Measurements from ENCODE around the gene CD82.
"Not testable (repeated sequence)": the region's sequence is repeated elsewhere in the genome, so short reads cannot be mapped to it uniquely, and the experiment has no call there.

CD82 gene

DNA sequence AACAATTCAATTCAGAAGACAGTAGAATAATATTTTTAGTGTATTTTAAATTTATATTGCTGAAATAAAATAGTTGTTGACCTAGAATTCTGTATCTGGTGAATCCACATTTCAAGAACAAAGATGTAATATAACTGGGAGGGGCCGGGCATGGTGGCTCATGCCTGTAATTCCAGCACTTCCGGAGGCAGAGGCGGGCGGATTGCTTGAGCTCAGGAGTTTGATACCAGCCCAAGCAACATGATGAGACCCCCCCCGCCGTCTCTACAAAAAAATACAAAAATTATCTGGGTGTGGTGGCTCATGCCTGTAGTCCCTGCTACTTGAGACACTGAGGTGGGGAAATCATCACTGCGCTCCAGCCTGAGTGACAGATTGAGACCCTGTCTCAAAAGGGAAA lies 72.6 kb downstream of the CD82 start:
- no peak for DNase-seq

DNA sequence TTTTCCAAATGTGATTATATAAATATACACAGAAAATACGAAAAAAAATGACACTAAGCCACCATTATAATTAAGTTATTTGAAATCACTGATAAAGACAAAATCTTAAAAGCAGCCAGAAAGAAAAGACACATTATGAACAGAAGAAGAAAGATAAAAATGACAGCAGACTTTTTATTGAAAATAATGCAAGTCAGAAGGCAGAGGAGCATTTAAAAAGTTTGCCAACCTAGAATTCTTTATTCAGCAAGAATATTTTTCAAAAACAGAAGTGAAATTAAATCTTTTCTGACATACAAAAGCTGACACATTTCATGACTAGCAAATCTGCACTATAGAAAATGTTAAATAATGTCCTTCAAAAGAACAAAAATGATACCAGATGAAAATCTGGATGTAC lies 77.8 kb downstream of the CD82 start:
- no peak for DNase-seq

DNA sequence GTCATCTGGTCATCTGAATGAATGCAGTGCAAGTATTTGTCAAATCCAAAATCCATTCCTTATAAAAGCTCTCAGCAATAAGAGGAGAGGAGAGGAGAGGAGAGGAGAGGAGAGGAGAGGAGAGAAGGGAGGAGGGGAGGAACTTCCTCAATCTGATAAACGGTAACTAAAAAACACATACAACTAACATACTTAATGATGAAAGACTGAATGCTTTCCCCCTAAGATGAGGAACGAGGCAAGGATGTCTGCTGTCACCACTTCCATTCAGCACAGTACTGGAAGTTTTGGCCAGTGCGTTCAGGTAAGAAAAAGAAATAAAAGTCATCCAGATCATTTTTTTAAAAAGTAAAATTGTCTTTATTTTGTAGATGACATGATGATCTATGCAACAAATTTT lies 80.4 kb downstream of the CD82 start:
- no peak for DNase-seq

DNA sequence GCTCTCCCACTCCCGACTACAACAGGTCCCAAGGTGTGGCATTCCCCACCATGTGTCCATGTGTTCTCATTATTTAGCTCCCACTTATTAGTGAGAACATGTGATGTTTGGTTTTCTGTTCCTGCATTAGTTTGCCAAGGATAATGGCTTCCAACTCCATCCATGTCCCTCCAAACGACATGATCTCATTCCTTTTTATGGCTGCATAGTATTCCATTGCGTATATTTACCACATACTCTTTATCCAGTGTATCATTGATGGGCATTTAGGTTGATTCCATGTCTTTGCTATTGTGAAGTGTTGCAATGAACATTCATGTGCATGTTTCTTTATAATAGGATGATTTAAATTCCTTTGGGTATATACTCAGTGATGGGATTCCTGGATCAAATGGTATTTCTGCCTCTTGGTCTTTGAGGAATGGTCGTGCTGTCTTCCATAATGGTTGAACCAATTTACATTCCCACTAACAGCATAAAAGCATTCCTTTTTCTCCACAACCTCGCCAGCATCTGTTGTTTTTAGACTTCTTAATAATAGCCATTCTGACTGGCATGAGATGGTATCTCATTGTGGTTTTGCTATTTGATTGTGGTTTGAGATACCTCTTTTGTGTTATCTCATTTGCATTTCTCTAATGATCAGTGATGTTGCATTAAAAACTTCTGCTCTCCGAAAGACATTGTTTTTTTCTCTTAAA lies 81.9 kb downstream of the CD82 start:
- not testable (repeated sequence) for DNase-seq

DNA sequence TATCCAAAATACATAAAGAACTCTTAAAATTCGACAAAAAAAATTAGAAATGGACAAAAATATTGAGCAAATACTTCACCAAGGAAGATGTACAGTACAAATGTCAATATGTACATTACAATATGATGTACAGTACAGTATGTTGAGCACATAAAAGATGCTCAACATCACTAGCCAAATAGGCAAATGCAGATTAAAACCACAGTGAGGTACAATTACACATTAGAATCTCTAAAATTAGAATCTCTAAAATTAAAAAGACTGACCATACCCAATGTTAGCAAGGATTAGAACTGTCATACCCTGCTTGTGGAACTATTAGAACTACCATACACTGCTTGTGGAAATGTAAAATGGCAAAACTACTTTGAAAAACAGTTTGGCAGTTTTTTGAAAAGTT lies 82.6 kb downstream of the CD82 start:
- DNase-seq: no peak

DNA sequence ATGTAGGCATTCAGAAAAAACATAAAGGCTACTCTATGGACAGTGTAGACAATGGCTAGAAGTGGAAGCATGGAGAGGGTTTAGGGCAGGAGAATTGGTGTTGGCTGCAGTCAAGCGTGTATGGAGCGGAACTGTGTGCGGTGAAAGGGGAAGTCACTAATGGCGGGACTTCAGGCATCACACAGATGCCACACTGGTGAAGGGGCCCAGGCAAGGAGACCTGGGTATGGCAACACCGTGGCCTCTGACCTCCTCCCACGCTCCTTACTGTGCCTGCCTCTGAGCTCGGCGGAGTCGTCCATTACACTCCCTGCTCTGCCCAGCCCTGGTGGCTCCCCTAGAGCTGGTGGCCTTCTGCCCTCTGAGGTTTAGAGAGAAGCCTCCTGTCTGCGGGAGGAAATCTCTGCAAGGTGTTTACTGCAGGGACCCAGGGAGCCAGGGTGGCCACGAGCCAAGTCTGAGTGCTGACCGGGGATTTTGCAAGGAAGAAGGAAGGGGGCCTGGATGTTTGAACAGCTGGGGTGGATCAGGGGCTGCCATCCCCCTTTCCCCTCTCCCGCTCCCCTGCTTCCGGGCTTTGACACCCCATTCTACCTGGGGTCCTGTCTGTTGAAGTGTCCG lies 86.2 kb downstream of the CD82 start:
- no peak for DNase-seq

DNA sequence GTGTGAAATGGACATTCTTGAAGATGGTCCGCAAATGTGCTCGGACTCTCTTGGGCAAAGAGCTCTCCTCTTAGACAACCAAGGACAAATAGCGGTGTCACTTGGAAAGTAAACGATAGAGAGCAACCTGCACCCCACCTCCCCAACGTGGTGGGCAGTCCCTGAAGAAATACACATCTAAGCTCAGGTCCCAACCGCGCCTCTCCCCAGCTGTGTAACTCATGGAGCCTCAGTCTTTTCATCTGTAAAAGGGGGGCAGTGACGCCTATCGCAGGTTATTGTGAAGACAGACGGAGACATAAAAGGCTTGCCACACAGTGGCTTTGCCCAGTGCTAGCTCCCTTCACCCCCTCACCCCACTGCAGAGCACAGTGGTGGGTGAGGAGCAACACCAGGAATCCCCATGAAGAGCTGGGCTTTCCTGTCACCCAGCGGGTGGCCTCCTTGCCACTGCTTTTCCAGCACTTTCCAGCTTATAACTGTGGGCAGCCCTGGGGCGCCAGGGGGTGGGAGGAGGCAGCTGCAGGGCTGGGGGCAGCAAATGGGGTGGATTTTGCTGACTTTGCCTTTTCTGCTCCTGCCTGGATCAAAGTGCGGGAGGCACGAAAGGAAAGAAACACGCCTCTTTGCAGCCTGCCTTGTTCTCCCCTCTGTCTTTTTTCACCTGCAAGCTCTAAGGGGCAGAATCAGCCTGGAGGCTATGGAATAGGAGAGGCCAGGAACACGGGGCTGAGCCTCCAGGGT lies 87.6 kb downstream of the CD82 start:
- DNase-seq: no peak

DNA sequence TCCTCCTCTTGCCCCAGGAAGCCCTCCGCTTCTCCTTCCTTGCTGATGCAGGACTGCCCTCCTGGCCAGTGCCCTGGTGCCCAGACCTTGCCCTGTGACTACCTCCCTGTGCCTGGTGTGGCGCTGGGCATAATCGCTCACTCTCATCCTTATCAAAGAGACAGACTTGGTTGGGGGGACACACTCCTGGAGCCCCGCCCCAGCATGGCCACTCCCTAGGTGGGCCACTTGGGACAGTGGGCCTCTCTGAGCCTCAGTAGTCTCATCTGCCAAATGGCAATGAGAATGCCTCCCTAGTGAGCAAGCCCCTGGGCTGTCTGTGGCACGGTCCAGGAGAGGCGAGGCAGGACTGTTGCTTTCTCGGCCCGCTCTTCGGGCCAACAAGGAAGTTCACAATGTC lies 88.6 kb downstream of the CD82 start:
- no peak for DNase-seq

DNA sequence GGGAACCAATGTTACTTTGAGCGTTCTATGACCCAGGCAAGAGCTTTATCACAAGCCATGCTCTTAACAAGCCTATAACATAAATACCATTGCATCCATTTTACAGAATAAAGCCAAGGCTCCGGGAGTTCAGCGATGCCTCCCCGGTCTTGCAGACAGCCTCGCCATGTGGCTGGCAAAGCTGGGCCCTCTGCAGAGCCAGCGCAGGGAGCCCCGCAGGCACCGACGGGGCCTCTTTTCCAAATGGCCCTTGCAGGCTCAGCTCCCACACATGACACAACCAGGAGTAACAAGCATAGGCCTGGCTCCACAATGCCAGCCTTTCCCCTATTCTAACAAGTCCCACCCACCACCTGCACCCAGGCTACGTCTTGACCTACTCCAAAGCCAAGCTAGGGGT lies 89.1 kb downstream of the CD82 start:
- no peak for DNase-seq

DNA sequence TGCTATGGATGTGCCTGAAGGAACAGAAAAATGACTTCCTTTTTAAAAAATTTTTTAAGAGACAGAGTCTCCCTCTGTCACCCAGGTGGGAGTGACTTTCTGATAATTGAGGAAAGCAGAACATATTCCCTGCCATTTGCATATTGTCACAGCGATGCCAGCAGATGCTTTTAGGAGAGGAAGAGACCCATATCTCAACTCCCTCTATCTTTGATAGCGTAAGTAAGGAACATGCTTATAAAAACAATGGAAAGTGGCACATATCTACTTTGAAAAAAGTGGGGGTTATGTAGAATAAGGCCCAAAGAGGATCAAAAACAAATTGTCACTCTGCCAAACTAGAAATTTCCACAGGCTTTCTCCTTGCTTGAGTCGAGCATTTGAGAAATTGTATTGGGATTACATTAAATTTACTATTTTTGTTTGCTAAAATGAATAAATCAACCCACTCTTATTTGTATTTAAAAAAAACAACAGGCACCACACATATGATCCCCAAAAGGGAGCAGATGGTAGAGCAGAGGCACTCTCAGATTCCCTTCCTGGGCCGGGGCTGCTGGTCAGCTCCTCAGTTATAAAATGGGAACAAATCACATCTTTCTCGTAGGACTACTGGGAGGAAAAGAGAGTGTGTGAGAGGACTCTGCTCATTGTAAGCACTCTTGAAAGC lies 92.5 kb downstream of the CD82 start:
- no peak for DNase-seq

DNA sequence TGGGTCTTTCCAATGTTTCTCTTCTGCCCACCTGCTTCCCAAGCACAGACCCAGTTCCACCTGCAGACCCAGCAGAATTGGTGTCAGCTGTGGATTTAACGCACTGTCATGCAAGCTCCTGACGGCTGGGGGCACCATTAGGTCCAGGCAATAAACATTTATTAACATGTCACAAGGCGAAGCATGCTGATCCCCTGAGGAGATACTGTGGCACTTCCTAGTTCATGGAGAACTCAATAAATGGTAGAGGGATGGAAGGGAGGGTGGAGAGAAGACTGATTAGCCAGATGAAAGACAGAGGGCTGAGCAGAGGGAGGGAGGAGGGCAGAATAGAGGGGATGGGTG lies 93.0 kb downstream of the CD82 start:
- no peak for DNase-seq

DNA sequence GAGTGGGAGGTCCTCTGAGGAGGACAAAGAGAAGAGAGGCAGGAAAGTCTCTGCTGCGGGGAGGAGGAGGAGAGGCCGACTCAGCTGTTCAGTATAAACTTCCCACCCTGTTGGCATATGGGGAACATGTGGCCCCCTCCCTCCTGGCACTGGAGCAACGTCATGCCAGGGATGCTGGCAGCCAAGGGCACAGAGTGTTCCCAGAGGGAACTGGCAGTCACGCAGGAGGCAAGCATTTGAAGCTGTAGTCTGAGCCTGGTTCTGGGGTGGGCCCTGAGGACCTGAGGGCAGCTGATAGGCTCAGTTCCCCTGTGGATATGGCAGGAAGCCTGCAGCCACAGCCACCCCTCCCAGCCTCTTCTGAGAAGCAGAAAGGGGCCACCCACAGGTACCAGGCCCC lies 94.2 kb downstream of the CD82 start:
- DNase-seq: no peak

DNA sequence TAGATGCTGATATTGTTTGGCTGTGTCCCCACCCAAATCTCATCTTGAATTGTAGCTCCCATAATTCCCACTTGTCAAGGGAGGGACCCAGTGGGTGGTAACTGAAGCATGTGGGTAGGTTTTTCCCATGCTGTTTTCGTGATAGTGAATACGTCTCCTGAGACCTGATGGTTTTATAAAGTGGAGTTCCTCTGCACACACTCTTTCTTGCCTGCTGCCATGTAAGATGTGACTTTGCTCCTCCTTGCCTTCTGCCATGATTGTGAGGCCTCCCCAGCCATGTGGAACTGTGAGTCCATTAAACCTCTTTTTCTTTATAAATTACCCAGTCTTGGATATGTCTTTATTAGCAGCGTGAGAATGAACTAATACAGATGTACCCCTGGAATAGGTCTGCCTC lies 95.1 kb downstream of the CD82 start:
- not testable (repeated sequence) for DNase-seq

DNA sequence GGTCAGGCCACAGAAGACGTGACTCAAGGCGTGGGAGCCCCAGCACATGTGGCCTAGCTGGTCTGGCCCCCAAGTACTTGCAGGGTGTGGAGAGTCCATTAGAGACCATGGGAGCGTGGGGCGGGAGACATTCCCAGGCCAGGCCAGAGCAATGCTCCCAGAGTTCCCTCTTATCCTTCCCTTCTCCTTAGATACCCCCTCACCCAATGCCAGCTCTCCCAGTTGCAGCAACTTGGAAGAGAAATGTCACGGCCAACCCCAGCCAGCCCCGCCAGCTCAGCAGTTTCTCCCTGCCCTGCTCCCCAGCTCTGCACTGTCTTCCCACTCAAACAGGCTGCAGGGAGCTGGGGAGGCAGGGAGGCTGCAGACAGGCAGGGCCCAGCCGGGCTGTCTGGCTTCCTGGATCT lies 95.9 kb downstream of the CD82 start:
- DNase-seq: no peak
